Colonic mucosa (tissue), 4 donors: ENCODE measurements around the gene CDC42BPB. TPM values are rescaled to one million over a fixed set of nuclear protein-coding genes. Genes with fewer than 3 reads are reported as not detected.

Experiments
- DNase-seq: peaks from one replicate; pipeline ENCODE4 v3.0.0-alpha.2; 2020
- H3K27ac ChIP-seq: fragments of 200-600 bp; one replicate; pipeline ENCODE4 v1.8.0; 2021
- H3K27me3 ChIP-seq: fragments of 200-600 bp; one replicate; pipeline ENCODE4 v1.8.0; 2021
- H3K36me3 ChIP-seq: fragments of 200-600 bp; one replicate; pipeline ENCODE4 v1.8.0; 2021
- H3K4me1 ChIP-seq: fragments of 200-600 bp; one replicate; pipeline ENCODE4 v1.8.0; 2021; ENCODE audit warnings: mild to moderate bottlenecking
- H3K4me3 ChIP-seq: fragments of 200-600 bp; one replicate; pipeline ENCODE4 v1.8.0; 2021
- H3K9ac ChIP-seq, 2 donors: one replicate each; pipeline ENCODE4 v1.7.0; 2013; ENCODE audit warnings: control low read depth in 2 of 2, low read depth in 2 of 2, low read length in 2 of 2
- H3K9me3 ChIP-seq: fragments of 200-600 bp; one replicate; pipeline ENCODE4 v1.8.0; 2021
- CTCF ChIP-seq: fragments of 200-600 bp; IDR thresholded peaks from one replicate; pipeline ENCODE4 v1.8.0; 2022; ENCODE audit warnings: antibody characterized with exemption, mild to moderate bottlenecking
- intact Hi-C: fragments of 100-400 bp; cut with DNase I; formaldehyde crosslinking; loops from one replicate; pipeline ENCODE4 v1.14.1; 2022
- total RNA-seq, 2 donors: library from RNA; stranded (reverse); fragmentation: NEBNext Ultra II Directional in 1 of 2; extraction: Animal tissue kit (Norgen Biotek cat#: 25700) in 1 of 2; gene quantifications; one replicate each; pipeline ENCODE4 v1.2.1, GENCODE V29; 2021
- donor health status: healthy.
- donor health status: DM: no; HTN: no; CAD: no.
- donor health status: DM: no; HTN: no; CAD: no.

Gene CDC42BPB
- total RNA-seq, 2 donors from 2014 or later = 67.9 to 83.8 TPM

- no peak overlapping the region for H3K27ac ChIP-seq
- no peak for DNase-seq
- H3K27me3 ChIP-seq = no peaks in the 10 kb centered on the region
- intact Hi-C loops = no loop called here
- no peaks in the 10 kb centered on the region for H3K4me1 ChIP-seq
- TF ChIP-seq CTCF = no peak
- H3K36me3 ChIP-seq = peaks cover 2% of the 10 kb centered on the region
- no peaks in the 10 kb centered on the region for H3K9me3 ChIP-seq
- H3K4me3 ChIP-seq = no peak overlapping the region
- H3K9ac ChIP-seq = no peak overlapping the region
Measured at GRCh38 chr14:102998393-102998792, 59.0 kb downstream of the CDC42BPB start.

GRCh38 chr14:102996941-102997340, 60.4 kb downstream of the CDC42BPB start:
- no peaks in the 10 kb centered on the region for H3K27me3 ChIP-seq
- no peaks in the 10 kb centered on the region for H3K9me3 ChIP-seq
- H3K4me1 ChIP-seq = no peaks in the 10 kb centered on the region
- no peak overlapping the region for H3K27ac ChIP-seq
- no peak for TF ChIP-seq CTCF
- no peak for DNase-seq
- no peak overlapping the region for H3K4me3 ChIP-seq
- peaks cover 2% of the 10 kb centered on the region for H3K36me3 ChIP-seq
- intact Hi-C loops = no loop called here
- H3K9ac ChIP-seq = no peak overlapping the region

GRCh38 chr14:102994689-102995088, 62.7 kb downstream of the CDC42BPB start:
- H3K9ac ChIP-seq = peak overlapping the region in 1 of 2 donors; percentile 26
- no peaks in the 10 kb centered on the region for H3K27me3 ChIP-seq
- TF ChIP-seq CTCF = no peak
- intact Hi-C loops = no loop called here
- H3K27ac ChIP-seq = peak overlapping the region; percentile 77
- no peaks in the 10 kb centered on the region for H3K9me3 ChIP-seq
- H3K4me3 ChIP-seq = no peak overlapping the region
- peaks cover 2% of the 10 kb centered on the region for H3K36me3 ChIP-seq
- DNase-seq = peak; percentile 69
- H3K4me1 ChIP-seq = no peaks in the 10 kb centered on the region

GRCh38 chr14:102993523-102993922, 63.8 kb downstream of the CDC42BPB start:
- no peak for TF ChIP-seq CTCF
- H3K27me3 ChIP-seq = no peaks in the 10 kb centered on the region
- peak overlapping the region; percentile 77 for H3K27ac ChIP-seq
- H3K4me1 ChIP-seq = no peaks in the 10 kb centered on the region
- H3K9me3 ChIP-seq = no peaks in the 10 kb centered on the region
- H3K4me3 ChIP-seq = no peak overlapping the region
- peak overlapping the region in 1 of 2 donors; percentile 26 for H3K9ac ChIP-seq
- no peaks in the 10 kb centered on the region for H3K36me3 ChIP-seq
- intact Hi-C loops = no loop called here
- DNase-seq = peak; percentile 71

GRCh38 chr14:102991376-102991775, 66.0 kb downstream of the CDC42BPB start:
- Histone ChIP-seq H3K4me1 (no peaks in the 10 kb centered on the region), H3K4me3 (no peak overlapping the region), H3K9me3 (no peaks in the 10 kb centered on the region), H3K27me3 (no peaks in the 10 kb centered on the region), H3K9ac (no peak overlapping the region), H3K27ac (no peak overlapping the region), H3K36me3 (no peaks in the 10 kb centered on the region)
- intact Hi-C loops = no loop called here
- no peak for DNase-seq
- TF ChIP-seq CTCF = no peak

- no peaks in the 10 kb centered on the region for H3K9me3 ChIP-seq
- no peak for TF ChIP-seq CTCF
- no peak overlapping the region for H3K4me3 ChIP-seq
- intact Hi-C loops = no loop called here
- H3K27me3 ChIP-seq = no peaks in the 10 kb centered on the region
- no peaks in the 10 kb centered on the region for H3K4me1 ChIP-seq
- no peaks in the 10 kb centered on the region for H3K36me3 ChIP-seq
- H3K9ac ChIP-seq = no peak overlapping the region
- no peak overlapping the region for H3K27ac ChIP-seq
- DNase-seq = no peak
Measured at GRCh38 chr14:102988054-102988453, 69.3 kb downstream of the CDC42BPB start.
